ENCODE results near the gene RPS6KB2.
"Not testable (repeated sequence)": the region's sequence is repeated elsewhere in the genome, so short reads cannot be mapped to it uniquely, and the experiment has no call there.

Gene RPS6KB2

DNA sequence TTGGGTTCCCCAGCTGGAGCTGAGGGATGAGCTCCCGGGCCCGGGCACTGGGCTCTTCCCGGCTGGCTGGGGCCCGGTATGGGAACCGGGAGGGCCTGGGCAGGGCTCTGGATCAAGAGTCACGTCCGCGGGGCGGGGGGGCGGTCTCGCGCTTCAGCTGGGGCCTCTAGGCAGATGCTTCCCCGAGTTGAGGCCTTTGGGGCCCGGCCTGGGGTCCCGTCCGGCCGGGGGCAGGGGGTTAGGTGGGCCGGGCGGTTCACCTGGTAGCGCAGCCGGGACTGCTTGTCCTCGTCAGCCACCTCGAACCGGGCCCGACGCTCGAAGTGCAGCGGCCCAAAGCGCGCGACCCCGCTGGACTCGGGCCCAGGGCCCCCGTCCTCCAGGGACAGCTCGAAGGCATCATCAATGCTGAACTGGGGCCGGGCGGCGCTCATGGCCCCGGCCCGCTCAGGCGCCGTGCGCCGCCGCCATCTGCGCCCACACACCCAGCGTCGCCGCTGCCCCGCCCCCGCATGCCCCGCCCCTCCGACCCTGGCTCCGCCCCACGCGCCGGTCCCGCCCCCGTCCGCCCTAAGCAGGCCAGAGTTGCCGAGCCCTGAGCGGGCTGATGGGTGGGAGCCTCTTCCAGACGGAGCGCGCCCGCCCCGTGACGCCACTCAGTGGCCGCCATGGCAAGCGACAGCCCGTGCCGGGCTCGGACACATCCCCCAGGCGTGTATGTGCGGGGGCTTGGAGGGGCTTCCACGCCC lies 40.6 kb downstream of the RPS6KB2 start, which contains the start of gene TMEM134:
Gene TMEM134, minus strand, starts transcription at position 493 of the 749 bp plus-strand sequence. Its CDS starts 59 bp downstream, at position 434.
- DNase-seq = peak; percentile 93

- no peak for DNase-seq
Observed at GRCh38 chr11:67469508-67469811, 41.2 kb downstream of the RPS6KB2 start.

- DNase-seq = no peak
Observed at GRCh38 chr11:67470337-67471002, 42.2 kb downstream of the RPS6KB2 start.

DNA sequence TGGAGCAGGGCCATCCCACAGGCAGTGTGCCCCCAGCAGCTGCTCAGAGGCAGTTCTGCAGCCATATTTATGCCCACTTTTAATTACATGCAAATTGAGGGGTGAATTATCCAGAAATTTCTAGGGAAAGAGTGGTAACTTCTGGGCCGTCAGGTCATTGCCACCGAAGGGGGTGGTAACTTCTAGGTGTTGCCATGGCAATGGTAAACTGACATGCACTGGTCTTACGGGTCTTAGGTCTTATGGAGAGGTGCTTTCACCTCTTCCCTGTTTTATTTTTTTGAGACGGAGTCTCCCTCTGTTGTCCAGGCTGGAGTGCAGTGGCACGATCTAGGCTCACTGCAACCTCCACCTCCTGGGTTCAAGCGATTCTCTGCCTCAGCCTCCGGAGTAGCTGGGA lies 44.6 kb downstream of the RPS6KB2 start:
- no peak for DNase-seq

GRCh38 chr11:67476692-67477091 lies 48.4 kb downstream of the RPS6KB2 start:
- DNase-seq = not testable (repeated sequence)

GRCh38 chr11:67477344-67478050 lies 49.2 kb downstream of the RPS6KB2 start:
- not testable (repeated sequence) for DNase-seq

GRCh38 chr11:67482275-67482826 lies 54.1 kb downstream of the RPS6KB2 start:
- peak; percentile 80 for DNase-seq

GRCh38 chr11:67482827-67483798 lies 54.8 kb downstream of the RPS6KB2 start, which contains the start of gene AIP:
Gene AIP (plus strand): TSS chr11:67483026. CDS start chr11:67483159, 133 bp downstream.
- peak; percentile 99 for DNase-seq

DNA sequence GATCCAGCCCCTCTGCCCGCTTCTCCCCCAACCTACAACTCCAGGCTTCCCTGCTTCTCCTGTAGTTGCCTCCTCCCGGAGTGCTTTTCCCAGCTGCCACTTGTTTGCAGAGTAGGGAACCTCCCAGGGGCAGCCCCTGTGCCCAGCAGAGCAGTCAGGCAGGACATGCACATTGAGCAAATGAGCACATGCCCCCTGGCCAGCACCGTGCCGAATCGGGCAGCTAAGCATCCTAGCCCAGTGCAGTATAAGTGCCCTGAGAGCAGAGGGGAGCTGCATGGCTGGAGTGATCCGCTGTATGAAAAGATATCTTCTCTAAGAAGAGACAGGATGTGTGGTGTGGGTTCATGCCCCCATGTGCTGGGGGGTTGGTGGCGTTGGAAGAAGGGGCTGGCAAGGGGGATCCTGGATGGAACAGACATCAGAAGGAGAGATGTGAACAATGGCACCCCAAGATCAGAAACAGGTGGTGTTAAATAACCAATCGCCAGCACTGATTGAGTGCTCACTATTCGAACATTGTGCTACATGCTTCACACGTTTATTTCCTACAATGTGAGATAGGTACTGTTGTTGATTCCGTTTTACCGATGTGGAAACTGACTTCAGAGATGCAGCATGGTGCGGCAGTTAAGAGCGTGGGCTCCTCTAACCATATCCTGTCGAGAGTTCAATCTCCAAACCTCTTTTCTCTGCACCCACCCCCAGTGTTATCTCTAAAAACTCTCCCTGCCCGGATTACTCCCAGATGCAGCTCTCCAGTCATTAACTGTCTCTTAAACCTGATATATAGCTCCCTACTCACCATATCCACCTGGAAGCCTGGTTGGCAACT lies 55.8 kb downstream of the RPS6KB2 start:
- no peak for DNase-seq

DNA sequence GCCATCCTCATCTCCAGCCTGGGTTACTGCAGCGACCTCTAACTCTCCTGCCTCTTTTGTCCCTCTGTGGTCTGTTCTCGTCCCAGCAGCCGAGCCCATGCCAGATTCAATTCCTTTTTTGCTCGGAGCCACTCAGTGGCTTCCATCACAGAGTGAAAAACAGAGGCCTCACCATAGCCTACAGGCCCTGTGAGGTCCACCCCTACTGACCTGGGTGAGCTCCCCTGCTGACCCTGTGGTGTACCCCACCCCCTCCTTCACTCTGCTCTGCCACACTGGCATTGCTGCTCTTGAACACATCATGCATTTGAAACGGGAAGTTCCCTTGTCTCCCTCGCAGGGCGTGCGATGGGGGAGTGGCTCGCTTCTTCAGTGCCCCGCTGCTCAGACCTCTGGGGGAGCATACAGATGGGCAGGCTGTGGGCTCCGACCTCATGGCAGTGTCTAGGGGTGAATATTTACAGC lies 56.6 kb downstream of the RPS6KB2 start:
- peak; percentile 59 for DNase-seq
